Endodermal cell (in vitro differentiated cells): ENCODE measurements around the gene RHOT2. TPM values are rescaled to one million over a fixed set of nuclear protein-coding genes. Genes with fewer than 3 reads are reported as not detected.

Experiments
- DNase-seq: peaks from one replicate; pipeline ENCODE4 v3.0.0-alpha.2; 2017
- H3K27ac ChIP-seq: 2 replicates; pipeline ENCODE4 v1.5.1; 2013; ENCODE audit warnings: mild to moderate bottlenecking, low read depth, low read length, moderate library complexity
- H3K27me3 ChIP-seq: 2 replicates; pipeline ENCODE4 v1.6.1; 2013; ENCODE audit warnings: mild to moderate bottlenecking, low read length, moderate library complexity; ENCODE audit not compliant: insufficient read depth, control insufficient read depth, poor library complexity, severe bottlenecking
- H3K36me3 ChIP-seq: 2 replicates; pipeline ENCODE4 v1.7.0; 2013; ENCODE audit warnings: mild to moderate bottlenecking, low read length, moderate library complexity; ENCODE audit not compliant: control insufficient read depth, insufficient read depth
- H3K4me1 ChIP-seq: one replicate; pipeline ENCODE4 v1.7.0; 2013; ENCODE audit warnings: low read length; ENCODE audit not compliant: control insufficient read depth, insufficient read depth
- H3K4me3 ChIP-seq: 2 replicates; pipeline ENCODE4 v1.5.1; 2013; ENCODE audit warnings: mild to moderate bottlenecking, low read length, moderate library complexity
- H3K9ac ChIP-seq: 2 replicates; pipeline ENCODE4 v1.6.1; 2013; ENCODE audit warnings: mild to moderate bottlenecking, low read length, moderate library complexity; ENCODE audit not compliant: poor library complexity, severe bottlenecking; ENCODE audit errors: extremely low read depth
- H3K9me3 ChIP-seq: 2 replicates; pipeline ENCODE4 v1.6.1; 2013; ENCODE audit warnings: mild to moderate bottlenecking, low read length, moderate library complexity; ENCODE audit not compliant: control insufficient read depth
- H3K27ac Mint-ChIP-seq: 2 replicates; pipeline ENCODE4 v1.8.0; 2020; ENCODE audit warnings: mixed read lengths
- H3K27me3 Mint-ChIP-seq: 2 replicates; pipeline ENCODE4 v1.8.0; 2021; ENCODE audit warnings: mild to moderate bottlenecking, mixed read lengths; ENCODE audit not compliant: insufficient read depth
- H3K36me3 Mint-ChIP-seq: 2 replicates; pipeline ENCODE4 v1.8.0; 2020; ENCODE audit warnings: low read depth, mixed read lengths
- H3K4me1 Mint-ChIP-seq: 2 replicates; pipeline ENCODE4 v1.8.0; 2020; ENCODE audit warnings: mixed read lengths
- H3K4me3 Mint-ChIP-seq: 2 replicates; pipeline ENCODE4 v1.8.0; 2020; ENCODE audit warnings: mild to moderate bottlenecking, moderate library complexity, mixed read lengths
- H3K9me3 Mint-ChIP-seq: 2 replicates; pipeline ENCODE4 v1.8.0; 2020; ENCODE audit warnings: mild to moderate bottlenecking, mixed read lengths
- WGBS, 2 experiments: methylation state at CpG; one replicate each; pipeline versions ENCODE4 v1.1.5 to v1.1.7; 2013; ENCODE audit warnings: missing lambda C conversion rate in 2 of 2, mixed read lengths in 1 of 2; ENCODE audit not compliant: insufficient coverage in 1 of 2, insufficient read length in 1 of 2; 5-methylcytosine and 5-hydroxymethylcytosine counted together
- total RNA-seq, 2 donors: library from RNA; stranded (reverse); fragmentation: NEBNext Ultra II Directional in 1 of 2; extraction: Animal tissue kit (Norgen Biotek cat#: 25700) in 1 of 2; gene quantifications; 2 replicates in 1 of 2; 3 replicates in 1 of 2; pipeline ENCODE4 v1.2.1, GENCODE V29; 2021
- TF ChIP-seq, protein P1 (sequence below): fragments of 200-600 bp; sonication (generic); conservative IDR thresholded peaks from 2 replicates; pipeline ENCODE4 v1.5.0; 2021; ENCODE audit warnings: antibody characterized with exemption, mild to moderate bottlenecking

Gene RHOT2
- total RNA-seq, 2 donors from 2014 or later: 180 to 193 TPM

DNA sequence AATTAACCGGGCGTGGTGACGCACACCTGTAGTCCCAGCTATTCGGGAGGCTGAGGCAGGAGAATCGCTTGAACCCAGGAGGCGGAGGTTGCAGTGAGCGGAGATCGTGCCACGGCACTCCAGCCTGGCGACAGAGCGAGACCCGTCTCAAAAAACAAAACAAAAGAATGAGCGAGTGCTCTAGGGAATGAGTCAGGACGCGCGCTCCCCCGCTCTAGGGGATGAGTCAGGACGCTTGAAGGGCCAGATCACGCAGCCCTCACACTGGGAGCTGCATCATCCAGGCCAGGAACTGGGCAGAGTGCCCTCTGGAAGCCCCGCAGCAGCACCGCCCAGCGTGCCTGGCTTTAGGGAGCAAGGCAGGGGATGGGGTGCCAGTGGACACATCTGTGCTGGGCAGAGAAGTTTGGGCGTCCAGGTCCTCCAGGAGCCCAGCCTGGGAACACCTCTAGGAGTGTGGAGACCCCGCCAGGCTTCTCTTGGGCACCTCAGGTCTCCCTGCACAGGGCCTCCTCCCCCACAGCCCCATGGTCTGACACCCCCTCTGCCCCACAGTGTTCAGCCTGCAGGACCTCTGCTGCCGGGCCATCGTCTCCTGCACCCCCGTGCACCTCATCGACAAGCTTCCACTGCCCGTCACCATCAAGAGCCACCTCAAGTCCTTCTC lies 41.0 kb upstream of the RHOT2 start:
- Histone ChIP-seq H3K9me3 (no peaks in the 10 kb centered on the region), H3K27ac (no peak overlapping the region), H3K36me3 (no peaks in the 10 kb centered on the region), H3K4me1 (peaks cover 9% of the 10 kb centered on the region), H3K9ac (no peak overlapping the region), H3K27me3 (no peaks in the 10 kb centered on the region), H3K4me3 (no peak overlapping the region)
- Mint-ChIP-seq H3K4me3 (no peak overlapping the region), H3K27me3 (no peaks in the 10 kb centered on the region), H3K4me1 (peaks cover 5% of the 10 kb centered on the region), H3K9me3 (no peaks in the 10 kb centered on the region), H3K36me3 (peaks cover 10% of the 10 kb centered on the region), H3K27ac (no peak overlapping the region)
- 90 to 91% methylated on average over 21 to 29 of the region's 29 CpGs for WGBS, 2 experiments
- TF ChIP-seq, protein P1, sequence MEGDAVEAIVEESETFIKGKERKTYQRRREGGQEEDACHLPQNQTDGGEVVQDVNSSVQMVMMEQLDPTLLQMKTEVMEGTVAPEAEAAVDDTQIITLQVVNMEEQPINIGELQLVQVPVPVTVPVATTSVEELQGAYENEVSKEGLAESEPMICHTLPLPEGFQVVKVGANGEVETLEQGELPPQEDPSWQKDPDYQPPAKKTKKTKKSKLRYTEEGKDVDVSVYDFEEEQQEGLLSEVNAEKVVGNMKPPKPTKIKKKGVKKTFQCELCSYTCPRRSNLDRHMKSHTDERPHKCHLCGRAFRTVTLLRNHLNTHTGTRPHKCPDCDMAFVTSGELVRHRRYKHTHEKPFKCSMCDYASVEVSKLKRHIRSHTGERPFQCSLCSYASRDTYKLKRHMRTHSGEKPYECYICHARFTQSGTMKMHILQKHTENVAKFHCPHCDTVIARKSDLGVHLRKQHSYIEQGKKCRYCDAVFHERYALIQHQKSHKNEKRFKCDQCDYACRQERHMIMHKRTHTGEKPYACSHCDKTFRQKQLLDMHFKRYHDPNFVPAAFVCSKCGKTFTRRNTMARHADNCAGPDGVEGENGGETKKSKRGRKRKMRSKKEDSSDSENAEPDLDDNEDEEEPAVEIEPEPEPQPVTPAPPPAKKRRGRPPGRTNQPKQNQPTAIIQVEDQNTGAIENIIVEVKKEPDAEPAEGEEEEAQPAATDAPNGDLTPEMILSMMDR: no peak
- no peak for DNase-seq

DNA sequence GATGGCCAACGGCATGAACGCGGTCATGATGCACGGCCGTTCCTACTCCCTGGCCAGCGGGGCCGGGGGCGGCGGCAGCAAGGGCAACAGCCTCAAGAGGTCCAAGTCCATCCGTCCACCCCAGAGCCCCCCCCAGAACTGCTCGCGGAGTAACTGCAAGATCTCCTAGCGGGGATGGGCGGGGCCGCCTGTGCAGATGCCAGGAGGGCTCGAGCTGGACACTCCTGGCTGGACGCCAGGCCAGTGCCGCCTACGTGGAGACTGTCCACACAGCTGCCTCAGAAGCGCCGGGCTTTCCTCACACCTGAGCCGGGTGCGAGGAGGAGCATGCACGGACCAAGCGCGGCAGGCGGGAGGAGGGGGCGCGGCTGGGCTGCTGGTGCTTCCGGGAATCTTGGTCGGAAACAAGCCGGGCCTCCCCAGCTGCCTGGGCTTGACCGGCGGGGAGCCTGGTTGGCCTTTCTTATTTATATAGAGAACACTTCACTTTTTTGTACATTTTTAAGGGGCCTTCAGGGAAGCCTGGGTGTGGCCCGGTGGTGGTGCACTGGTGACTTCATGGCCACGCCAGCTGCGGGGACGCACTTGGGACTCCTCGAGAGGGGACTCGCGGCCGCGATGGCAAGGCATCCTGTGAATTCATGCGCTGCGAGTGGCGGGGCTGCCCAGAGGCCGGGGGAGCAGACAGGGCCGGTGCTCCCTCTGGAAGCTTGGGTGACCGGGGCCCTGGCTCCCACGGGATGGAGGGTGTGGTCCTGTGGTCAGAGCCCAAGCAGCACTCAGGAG lies 40.3 kb upstream of the RHOT2 start:
- DNase-seq: no peak
- Histone ChIP-seq H3K9me3 (no peaks in the 10 kb centered on the region), H3K4me3 (no peak overlapping the region), H3K9ac (no peak overlapping the region), H3K36me3 (no peaks in the 10 kb centered on the region), H3K27ac (no peak overlapping the region), H3K27me3 (no peaks in the 10 kb centered on the region), H3K4me1 (peaks cover 9% of the 10 kb centered on the region)
- Mint-ChIP-seq H3K4me3 (no peak overlapping the region), H3K36me3 (peaks cover 10% of the 10 kb centered on the region), H3K27ac (no peak overlapping the region), H3K9me3 (no peaks in the 10 kb centered on the region), H3K27me3 (no peaks in the 10 kb centered on the region), H3K4me1 (peaks cover under 1% of the 10 kb centered on the region)
- TF ChIP-seq, protein P1: no peak
- WGBS, 2 experiments: 92 to 95% methylated on average over 25 to 50 of the region's 50 CpGs

DNA sequence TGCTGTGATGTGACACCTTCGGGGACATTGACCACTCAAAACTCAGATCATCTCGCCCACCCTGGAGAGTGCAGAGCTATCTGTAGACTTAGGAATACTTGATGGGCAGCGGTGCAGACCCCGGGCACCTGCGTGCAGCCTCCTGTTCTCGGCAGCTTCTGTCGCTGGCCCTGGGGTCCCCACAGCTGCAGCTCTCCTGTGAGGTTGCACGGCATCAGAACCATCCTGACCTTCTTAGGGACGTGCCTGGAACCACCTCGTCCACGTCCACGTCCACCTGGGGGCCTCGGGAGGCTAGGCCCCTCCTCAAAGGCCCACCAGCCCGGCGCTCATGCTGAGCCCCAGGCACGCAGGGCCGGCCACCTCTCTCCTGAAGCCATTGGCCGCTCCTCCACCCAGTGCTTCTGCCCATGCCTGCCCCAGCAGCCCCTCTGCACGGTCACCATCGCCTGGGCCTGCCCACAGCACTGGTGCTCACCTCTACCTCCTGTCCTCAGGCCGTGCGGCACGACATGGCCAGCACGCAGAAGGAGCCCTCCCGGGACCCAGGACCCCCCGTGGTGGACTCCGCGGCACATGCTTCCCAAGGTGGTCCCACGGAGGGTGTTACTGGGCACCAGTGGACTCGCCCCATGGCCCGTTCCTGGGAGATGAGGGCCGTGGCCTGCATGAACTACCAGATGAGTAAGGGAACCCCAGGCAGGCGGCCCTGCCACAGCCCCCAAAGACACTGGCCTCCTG lies 39.4 kb upstream of the RHOT2 start:
- Mint-ChIP-seq H3K4me3 (no peak overlapping the region), H3K9me3 (no peaks in the 10 kb centered on the region), H3K36me3 (peaks cover 10% of the 10 kb centered on the region), H3K4me1 (no peaks in the 10 kb centered on the region), H3K27me3 (no peaks in the 10 kb centered on the region), H3K27ac (no peak overlapping the region)
- TF ChIP-seq, protein P1: no peak
- Histone ChIP-seq H3K9me3 (no peaks in the 10 kb centered on the region), H3K4me1 (peaks cover 9% of the 10 kb centered on the region), H3K9ac (no peak overlapping the region), H3K27me3 (no peaks in the 10 kb centered on the region), H3K36me3 (no peaks in the 10 kb centered on the region), H3K4me3 (no peak overlapping the region), H3K27ac (peak overlapping the region; percentile 95)
- no peak for DNase-seq
- WGBS, 2 experiments: 89 to 90% methylated on average over 18 to 33 of the region's 33 CpGs
